HG02852 (cell line): Measurements from ENCODE around the gene FAXDC2.

Experiments used
- ATAC-seq: cut with Tn5 transposase; IDR thresholded peaks from one replicate; pipeline ENCODE4 v1.9.1; 2021; ENCODE audit warnings: mild to moderate bottlenecking, moderate library complexity; ENCODE audit not compliant: unreplicated experiment

Gene FAXDC2

GRCh38 chr5:154801083-154801482 lies 49.3 kb downstream of the FAXDC2 start:
- ATAC-seq: no peak

GRCh38 chr5:154800582-154800981 lies 49.8 kb downstream of the FAXDC2 start:
- no peak for ATAC-seq

- no peak for ATAC-seq
These were observed 52.6 kb downstream of the FAXDC2 start for GRCh38 chr5:154797762-154798161.

- no peak for ATAC-seq
These were observed 55.2 kb downstream of the FAXDC2 start for GRCh38 chr5:154795235-154795596.

GRCh38 chr5:154794525-154795234 lies 55.7 kb downstream of the FAXDC2 start:
- ATAC-seq: no peak

GRCh38 chr5:154793599-154794524 lies 56.5 kb downstream of the FAXDC2 start:
- ATAC-seq: no peak

GRCh38 chr5:154791535-154791934 lies 58.9 kb downstream of the FAXDC2 start:
- peak; percentile 91 for ATAC-seq

- ATAC-seq: no peak
These were observed 62.2 kb downstream of the FAXDC2 start for GRCh38 chr5:154788212-154788611.

GRCh38 chr5:154786414-154786813 lies 64.0 kb downstream of the FAXDC2 start:
- ATAC-seq: no peak

GRCh38 chr5:154784856-154785255 lies 65.5 kb downstream of the FAXDC2 start:
- ATAC-seq: no peak

GRCh38 chr5:154783774-154784460 lies 66.5 kb downstream of the FAXDC2 start:
- peak; percentile 67 for ATAC-seq

GRCh38 chr5:154782812-154783592 lies 67.4 kb downstream of the FAXDC2 start:
- peak; percentile 9 for ATAC-seq

- ATAC-seq: no peak
These were observed 68.1 kb downstream of the FAXDC2 start for GRCh38 chr5:154782326-154782725.

- no peak for ATAC-seq
These were observed 70.3 kb downstream of the FAXDC2 start for GRCh38 chr5:154780128-154780527.

- ATAC-seq: no peak
These were observed 71.3 kb downstream of the FAXDC2 start for GRCh38 chr5:154779105-154779504.

GRCh38 chr5:154778534-154778933 lies 71.9 kb downstream of the FAXDC2 start:
- ATAC-seq: no peak

GRCh38 chr5:154776167-154776566 lies 74.2 kb downstream of the FAXDC2 start:
- no peak for ATAC-seq

- ATAC-seq: no peak
These were observed 77.1 kb downstream of the FAXDC2 start for GRCh38 chr5:154773326-154773725.

- ATAC-seq: no peak
These were observed 79.0 kb downstream of the FAXDC2 start for GRCh38 chr5:154771383-154771901.

- no peak for ATAC-seq
These were observed 80.3 kb downstream of the FAXDC2 start for GRCh38 chr5:154770111-154770510.
